A549 (cell line): Measurements from ENCODE around the gene SRA1.

Source experiments
- CEBPB ChIP-seq, 2 experiments: fragments of >200 bp in 1 of 2; sonication (Bioruptor Twin) in 1 of 2; formaldehyde crosslinking in 1 of 2; IDR thresholded peaks; 2 replicates each; pipeline ENCODE4 v1.6.1; 2012 to 2016
- EP300 ChIP-seq, 2 experiments: fragments of >200 bp; sonication (Bioruptor Twin); formaldehyde crosslinking; IDR thresholded peaks; 2 replicates in 1 of 2; 3 replicates in 1 of 2; pipeline ENCODE4 v1.6.1; 2016 to 2017
- HOXA7 ChIP-seq: fragments of 250-450 bp; sonication (Bioruptor Pico); IDR thresholded peaks from 2 replicates; pipeline ENCODE4 v1.5.0; 2020; ENCODE audit warnings: mild to moderate bottlenecking, moderate library complexity
- JUNB ChIP-seq: fragments of >200 bp; sonication (Bioruptor Twin); formaldehyde crosslinking; IDR thresholded peaks from 2 replicates; pipeline ENCODE4 v1.6.1; 2016
- KDM1A ChIP-seq: fragments of 200-600 bp; sonication (generic); IDR thresholded peaks from 2 replicates; pipeline ENCODE4 v1.6.1; 2016; ENCODE audit warnings: low read depth, mild to moderate bottlenecking
- MAFK ChIP-seq: fragments of 450-650 bp; IDR thresholded peaks from 2 replicates; pipeline ENCODE4 v1.6.1; 2014; ENCODE audit not compliant: partially characterized antibody
- MAX ChIP-seq: IDR thresholded peaks from 2 replicates; pipeline ENCODE4 v1.6.1; 2012
- NPAS2 ChIP-seq: fragments of 250-450 bp; sonication (Bioruptor Pico); IDR thresholded peaks from 2 replicates; pipeline ENCODE4 v1.8.0; 2022; ENCODE audit warnings: mild to moderate bottlenecking, moderate library complexity, borderline replicate concordance
- PBX3 ChIP-seq: IDR thresholded peaks from 2 replicates; pipeline ENCODE4 v1.6.1; 2012
- RAD21 ChIP-seq, 2 experiments: fragments of >200 bp in 1 of 2; sonication (Bioruptor Twin) in 1 of 2; formaldehyde crosslinking in 1 of 2; IDR thresholded peaks in 1 of 2; conservative IDR thresholded peaks in 1 of 2; 2 replicates in 1 of 2; 3 replicates in 1 of 2; pipeline ENCODE4 v1.6.1; 2012 to 2018; ENCODE audit warnings: inconsistent platforms in 1 of 2
- RCOR1 ChIP-seq: fragments of 150-350 bp; IDR thresholded peaks from 2 replicates; pipeline ENCODE4 v1.6.1; 2014; ENCODE audit warnings: antibody characterized with exemption, low read length, low read depth
- RFX5 ChIP-seq: fragments of 450-650 bp; IDR thresholded peaks from 2 replicates; pipeline ENCODE4 v1.7.1; 2014; ENCODE audit warnings: antibody characterized with exemption, mild to moderate bottlenecking, moderate library complexity
- TF ChIP-seq, protein P1 (sequence below): fragments of 250-450 bp; sonication (Bioruptor Pico); IDR thresholded peaks from 2 replicates; pipeline ENCODE4 v1.5.0; 2021; ENCODE audit warnings: mild to moderate bottlenecking, moderate library complexity, borderline replicate concordance
- TF ChIP-seq, protein P2 (sequence below): fragments of >200 bp; sonication (Bioruptor Twin); formaldehyde crosslinking; IDR thresholded peaks from 3 replicates; pipeline ENCODE4 v1.5.1; 2016

DNA sequence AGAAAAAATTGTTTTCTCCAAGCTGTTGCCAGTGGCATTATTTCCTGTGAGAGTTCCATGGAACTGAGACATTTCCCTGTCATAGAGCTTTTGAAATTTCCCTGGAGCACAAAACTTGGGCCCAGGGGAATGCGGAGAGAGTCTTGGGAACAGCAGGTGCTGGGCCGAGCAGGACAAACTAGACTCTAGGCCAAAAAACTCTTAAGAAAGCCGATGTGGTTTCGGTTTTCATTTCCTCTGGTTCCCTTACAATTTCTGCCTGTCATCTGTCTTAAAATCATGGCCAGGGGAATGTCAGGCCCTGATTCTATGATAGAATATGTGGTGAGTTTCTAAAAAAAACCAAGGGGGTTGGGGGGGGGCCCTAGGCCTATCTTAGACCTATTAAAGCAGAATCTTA lies 11.9 kb upstream of the SRA1 start:
- no peak for TF ChIP-seq RCOR1
- TF ChIP-seq, protein P1, sequence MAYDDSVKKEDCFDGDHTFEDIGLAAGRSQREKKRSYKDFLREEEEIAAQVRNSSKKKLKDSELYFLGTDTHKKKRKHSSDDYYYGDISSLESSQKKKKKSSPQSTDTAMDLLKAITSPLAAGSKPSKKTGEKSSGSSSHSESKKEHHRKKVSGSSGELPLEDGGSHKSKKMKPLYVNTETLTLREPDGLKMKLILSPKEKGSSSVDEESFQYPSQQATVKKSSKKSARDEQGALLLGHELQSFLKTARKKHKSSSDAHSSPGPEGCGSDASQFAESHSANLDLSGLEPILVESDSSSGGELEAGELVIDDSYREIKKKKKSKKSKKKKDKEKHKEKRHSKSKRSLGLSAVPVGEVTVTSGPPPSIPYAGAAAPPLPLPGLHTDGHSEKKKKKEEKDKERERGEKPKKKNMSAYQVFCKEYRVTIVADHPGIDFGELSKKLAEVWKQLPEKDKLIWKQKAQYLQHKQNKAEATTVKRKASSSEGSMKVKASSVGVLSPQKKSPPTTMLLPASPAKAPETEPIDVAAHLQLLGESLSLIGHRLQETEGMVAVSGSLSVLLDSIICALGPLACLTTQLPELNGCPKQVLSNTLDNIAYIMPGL: no peak
- TF ChIP-seq, protein P2, sequence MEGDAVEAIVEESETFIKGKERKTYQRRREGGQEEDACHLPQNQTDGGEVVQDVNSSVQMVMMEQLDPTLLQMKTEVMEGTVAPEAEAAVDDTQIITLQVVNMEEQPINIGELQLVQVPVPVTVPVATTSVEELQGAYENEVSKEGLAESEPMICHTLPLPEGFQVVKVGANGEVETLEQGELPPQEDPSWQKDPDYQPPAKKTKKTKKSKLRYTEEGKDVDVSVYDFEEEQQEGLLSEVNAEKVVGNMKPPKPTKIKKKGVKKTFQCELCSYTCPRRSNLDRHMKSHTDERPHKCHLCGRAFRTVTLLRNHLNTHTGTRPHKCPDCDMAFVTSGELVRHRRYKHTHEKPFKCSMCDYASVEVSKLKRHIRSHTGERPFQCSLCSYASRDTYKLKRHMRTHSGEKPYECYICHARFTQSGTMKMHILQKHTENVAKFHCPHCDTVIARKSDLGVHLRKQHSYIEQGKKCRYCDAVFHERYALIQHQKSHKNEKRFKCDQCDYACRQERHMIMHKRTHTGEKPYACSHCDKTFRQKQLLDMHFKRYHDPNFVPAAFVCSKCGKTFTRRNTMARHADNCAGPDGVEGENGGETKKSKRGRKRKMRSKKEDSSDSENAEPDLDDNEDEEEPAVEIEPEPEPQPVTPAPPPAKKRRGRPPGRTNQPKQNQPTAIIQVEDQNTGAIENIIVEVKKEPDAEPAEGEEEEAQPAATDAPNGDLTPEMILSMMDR: no peak
- no peak for TF ChIP-seq RFX5
- no peak for TF ChIP-seq MAX
- TF ChIP-seq RAD21 (conservative IDR thresholded peaks at IDR 0.05 in 1 of 2, IDR thresholded peaks at IDR 0.05 in 1 of 2): no peak
- TF ChIP-seq MAFK: no peak
- no peak for TF ChIP-seq HOXA7 (CRISPR knock-in tag)
- no peak for TF ChIP-seq NPAS2 (CRISPR knock-in tag)
- no peak for TF ChIP-seq JUNB
- no peak for TF ChIP-seq EP300 (IDR thresholded peaks at IDR 0.05)
- no peak for TF ChIP-seq KDM1A
- TF ChIP-seq PBX3: no peak
- no peak for TF ChIP-seq CEBPB (IDR thresholded peaks at IDR 0.05)
